SK-N-MC (cell line): ENCODE data around the gene TPSB2.

Source experiments
- EZH2 ChIP-seq: fragments of 200-600 bp; sonication (generic); IDR thresholded peaks from one replicate; pipeline ENCODE4 v1.6.1; 2017; ENCODE audit warnings: antibody characterized with exemption
- POLR2AphosphoS5 ChIP-seq: IDR thresholded peaks from 2 replicates; pipeline ENCODE4 v1.6.1; 2012; ENCODE audit warnings: mild to moderate bottlenecking, low read depth, low read length, borderline replicate concordance

DNA sequence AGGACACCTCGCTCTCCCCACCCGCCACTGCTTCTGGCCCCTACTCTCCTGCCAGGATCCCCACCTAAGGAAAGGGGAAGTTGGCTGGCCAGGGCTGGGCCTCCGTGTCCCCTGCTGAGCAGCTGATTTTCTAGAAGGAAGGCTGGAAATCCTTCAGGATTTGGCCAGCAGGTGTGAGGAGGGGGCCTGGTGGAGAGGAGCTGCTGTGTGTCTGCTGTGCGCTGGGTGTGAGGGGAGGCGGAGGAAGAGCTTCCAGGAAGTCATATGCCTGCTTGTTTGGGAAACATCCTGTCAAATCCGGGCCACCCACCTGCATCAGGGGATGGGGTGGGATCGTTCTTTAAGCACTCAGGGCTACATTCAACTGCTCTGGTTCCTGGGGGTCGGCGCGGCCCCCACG is 33.5 kb downstream of the TPSB2 start:
- no peak for TF ChIP-seq EZH2
- no peak for TF ChIP-seq POLR2AphosphoS5
